GM21825 (cell line): Measurements from ENCODE around the gene FOXRED2.
"Not testable (repeated sequence)": the region's sequence is repeated elsewhere in the genome, so short reads cannot be mapped to it uniquely, and the experiment has no call there.

ENCODE experiments used
- ATAC-seq: cut with Tn5 transposase; IDR thresholded peaks from one replicate; pipeline ENCODE4 v1.9.1; 2021; ENCODE audit warnings: mild to moderate bottlenecking, moderate library complexity; ENCODE audit not compliant: unreplicated experiment

Gene FOXRED2

DNA sequence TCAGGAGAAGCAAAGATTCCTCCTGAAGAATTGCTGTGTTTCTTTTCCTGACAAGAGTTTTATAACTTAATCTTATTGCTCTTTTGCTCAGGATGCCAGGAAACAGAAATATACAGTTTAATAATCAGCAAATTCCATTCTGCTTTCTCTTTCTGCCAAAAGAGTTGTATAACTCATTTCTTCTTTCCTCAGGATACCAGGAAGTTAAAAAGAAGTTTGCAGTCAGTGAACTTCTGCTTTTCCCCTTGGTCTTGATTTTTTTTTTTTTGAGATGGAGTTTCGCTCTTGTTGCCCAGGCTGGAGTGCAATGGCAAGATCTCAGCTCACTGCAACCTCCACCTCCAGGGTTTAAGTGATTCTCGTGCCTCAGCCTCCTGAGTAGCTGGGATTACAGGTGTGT is 13.1 kb upstream of the FOXRED2 start:
- ATAC-seq, result not testable (repeated sequence)

DNA sequence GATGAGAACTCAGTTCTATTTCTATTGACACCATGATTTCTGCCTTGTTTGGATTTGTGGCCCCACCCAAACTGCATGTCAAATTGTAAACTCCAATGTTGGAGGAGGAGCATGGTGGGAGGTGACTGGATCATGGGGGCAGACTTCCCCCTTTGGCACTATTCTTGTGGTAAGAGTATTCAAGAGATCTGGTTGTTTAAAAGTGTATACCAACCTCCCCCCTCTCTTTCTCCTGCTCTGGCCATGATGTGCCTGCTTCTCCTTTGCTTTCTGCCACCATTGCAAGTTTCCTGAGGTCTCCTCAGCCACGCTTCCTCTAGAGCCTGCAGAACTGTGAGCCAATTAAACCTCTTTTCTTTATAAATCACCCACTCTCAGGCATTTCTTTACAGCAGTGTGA is 7.9 kb upstream of the FOXRED2 start:
- no peak for ATAC-seq

DNA sequence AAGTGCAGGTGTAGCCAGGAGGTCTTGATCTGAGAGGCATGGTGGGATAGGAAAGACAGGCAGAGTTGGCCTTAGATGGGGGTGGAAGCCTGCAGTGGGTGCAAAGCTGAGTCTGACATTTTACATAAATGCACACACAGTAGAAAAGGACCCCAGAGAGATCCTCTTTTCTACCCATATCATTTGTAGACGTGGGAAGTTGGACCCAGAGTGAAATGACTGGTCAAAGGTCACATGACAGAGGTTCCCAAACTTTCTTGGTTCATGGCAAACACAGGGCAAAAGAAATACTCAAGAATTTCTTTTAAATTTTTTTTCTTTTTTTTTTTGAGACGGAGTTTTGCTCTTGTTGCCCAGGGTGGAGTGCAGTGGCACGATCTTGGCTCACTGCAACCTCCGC is 6.2 kb upstream of the FOXRED2 start:
- ATAC-seq, result no peak

DNA sequence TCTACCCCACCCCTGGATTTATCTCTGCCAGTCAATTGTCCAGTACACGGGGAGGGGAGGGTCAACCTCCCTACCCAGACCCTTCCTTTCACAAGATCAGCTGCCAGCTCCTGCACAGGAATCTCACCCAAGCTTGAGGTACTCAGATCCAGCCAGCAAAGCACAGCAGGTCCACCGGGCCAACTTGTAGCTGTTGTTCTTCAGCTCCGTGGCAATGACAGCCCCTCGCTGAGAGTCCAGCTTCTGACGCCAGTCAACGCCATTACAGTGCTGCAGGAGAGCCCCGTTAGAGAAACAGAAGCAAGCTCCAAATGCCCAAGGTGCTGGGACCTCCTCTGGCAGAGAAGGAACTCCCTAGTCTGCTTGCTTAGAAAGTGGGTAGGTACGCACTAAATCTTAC is 5.5 kb upstream of the FOXRED2 start:
- no peak for ATAC-seq

DNA sequence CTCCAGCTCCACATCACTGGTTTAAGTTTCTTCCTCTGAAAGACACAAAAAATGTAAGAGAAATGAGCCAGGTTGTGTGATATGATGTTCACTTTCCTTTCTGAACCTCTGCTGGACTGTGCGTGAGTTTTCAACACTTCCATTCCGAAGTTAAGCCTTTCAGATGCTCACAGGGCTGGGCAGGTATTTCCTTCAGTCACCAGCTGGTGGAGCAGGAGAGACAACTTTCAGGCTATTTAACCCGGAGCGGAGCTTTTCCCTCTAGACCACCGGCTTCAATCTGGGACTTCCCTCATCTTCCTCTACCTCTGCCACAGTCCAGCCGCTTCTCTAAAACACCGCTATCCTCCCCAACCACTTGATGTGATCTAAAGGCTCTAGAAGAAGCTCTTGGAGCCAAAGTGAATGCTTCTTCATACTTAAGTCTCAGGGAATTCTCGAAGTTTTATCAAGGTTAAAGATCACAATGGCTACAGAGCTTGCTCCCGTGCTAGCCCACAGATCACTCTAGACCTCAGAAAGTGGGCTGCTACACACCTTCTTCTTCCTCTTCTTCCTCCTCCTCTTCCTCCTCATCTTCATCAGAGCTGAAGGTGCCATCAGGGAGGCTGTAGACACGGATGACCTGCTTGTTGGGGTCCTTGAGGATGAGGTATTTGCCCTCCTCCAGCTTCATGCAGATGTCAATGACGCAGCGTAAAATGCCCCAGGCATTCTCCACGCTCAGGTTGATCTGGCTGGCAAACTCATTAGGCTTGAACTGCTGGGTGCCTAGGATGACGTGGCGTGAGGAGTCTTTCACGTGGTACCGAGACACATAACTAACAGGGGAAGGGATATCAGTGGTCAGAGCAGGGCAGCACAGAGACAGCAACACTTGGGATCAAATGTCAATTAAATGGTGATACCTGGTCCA is 4.4 kb upstream of the FOXRED2 start:
- no peak for ATAC-seq

DNA sequence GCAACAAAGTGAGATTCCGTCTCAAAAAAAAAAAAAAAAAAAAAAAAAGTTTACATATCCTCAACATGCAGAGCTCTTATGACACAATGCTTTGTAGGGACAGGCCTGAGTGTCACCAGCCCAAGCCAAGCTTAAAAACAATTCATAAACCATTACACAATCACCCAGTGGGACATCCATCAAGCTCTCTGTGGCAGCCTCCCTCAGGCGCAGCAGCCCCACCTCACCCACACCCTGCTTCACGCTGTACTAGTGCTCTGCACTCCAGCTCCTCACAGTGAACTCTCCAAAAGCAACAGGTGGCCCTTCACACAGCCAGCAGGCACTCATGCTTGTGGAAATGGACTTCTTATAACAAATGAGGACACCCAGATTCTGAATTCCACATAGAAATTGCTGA is 3.5 kb upstream of the FOXRED2 start:
- no peak for ATAC-seq

DNA sequence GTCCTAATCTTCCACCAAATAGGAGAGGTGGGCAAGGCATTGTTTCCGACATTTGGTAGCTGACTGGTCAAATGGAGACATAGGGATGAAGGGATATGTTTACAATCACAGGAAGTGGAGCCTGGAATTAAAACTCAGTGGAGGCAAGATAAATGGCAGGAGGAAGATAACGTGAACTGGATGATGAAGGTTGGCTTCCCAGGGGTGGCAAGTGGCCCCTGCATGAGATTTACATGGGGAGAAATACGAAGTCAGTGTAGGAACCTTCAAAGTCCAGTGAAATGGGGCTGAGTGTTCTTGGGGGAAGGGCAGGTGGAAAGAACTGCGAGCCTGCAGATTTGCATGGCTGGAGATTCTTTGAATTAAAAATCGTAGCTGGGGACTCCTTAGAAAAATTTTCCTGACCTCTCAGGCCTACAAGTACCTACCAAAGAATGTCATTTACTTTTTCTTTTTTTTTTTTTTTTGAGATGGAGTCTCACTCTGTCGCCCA is 724 bp upstream of the FOXRED2 start:
- ATAC-seq, result no peak

DNA sequence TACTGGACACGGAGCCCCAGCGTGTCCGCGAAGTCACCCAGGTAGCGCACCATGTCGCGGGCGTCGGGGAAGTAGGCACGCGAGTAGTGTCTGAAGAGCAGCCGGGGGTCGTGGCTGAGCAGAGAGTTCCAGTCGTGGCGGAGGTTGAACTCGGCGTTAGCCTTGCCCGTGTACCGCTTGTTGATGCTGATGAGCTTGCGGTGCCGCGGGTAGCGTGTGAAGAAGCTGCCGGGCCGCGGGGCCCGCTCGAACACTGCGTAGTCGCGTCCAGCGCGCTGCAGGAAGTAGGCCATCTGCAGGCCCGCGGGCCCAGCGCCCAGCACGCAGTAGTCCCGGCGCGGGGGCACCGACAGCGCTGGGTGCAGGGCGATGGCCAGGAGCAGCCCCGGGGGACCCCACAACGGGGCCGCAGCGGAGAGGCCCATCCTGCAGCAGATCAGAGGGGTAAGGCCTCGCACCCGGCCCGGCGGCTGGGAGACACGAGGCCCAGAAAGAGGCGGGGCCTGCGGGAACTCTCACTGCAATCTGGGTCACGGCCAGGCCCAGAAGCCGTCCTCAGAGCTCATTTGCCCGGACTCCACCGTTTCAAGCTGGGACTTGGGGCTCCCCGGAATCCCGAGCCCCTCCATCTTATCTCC is 723 bp downstream of the FOXRED2 start:
- ATAC-seq, result no peak

DNA sequence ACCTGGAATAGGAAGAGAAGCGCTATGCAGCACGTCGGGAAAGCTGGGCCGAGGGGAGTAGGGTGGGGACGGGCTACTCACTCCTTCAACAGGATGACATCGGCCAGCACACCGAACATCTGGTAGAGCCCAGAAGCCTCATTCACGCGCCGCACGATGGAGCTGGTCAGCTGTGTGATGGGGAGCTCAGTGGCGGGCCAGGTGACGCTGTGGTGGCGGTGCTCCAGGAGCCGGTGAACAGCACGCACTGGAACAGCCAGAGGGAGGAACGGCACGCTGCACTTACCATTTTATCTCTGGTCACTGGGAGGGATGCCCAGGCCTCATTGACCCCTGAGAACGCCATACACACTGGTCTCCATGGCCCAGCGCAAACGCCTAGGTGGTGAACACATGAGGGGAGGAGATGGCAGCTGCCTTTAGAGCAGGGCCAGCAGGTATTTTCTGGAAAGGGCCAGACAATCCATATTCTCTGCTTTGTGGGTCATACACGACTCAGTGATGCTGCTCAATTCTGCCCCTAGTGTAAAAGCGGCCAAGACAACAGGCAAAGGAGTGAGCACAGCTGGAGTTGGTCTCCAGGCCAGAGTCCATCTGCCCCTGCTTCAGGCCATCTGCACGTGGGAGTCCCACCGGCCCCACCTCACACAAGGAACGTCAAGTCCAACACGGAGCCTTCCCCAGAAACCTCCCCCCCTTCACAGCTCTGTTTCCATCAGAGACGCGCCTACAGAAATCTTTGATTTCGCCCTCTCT is 8.8 kb downstream of the FOXRED2 start:
- ATAC-seq, result no peak

DNA sequence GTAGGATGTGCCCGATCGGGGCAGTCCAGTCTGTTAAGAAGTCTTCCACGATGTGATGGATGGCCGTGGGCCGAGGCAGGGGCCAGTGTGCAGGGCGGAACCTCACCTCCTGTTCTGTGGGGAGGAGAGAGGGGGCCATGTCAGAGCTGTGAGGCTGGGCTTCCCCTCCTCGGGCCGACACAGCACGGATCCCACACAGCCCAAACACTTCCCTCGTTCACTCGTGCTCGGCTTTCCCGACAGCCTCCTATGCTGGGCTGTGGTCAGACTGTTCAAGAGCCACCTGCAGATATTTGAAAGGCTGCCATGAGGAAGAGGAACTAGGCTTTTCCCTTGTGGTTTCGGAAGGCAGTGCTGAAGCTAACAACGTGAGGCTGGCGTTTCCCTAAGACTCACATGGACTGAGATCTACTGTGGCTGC is 13.1 kb downstream of the FOXRED2 start:
- peak; percentile 65 for ATAC-seq

DNA sequence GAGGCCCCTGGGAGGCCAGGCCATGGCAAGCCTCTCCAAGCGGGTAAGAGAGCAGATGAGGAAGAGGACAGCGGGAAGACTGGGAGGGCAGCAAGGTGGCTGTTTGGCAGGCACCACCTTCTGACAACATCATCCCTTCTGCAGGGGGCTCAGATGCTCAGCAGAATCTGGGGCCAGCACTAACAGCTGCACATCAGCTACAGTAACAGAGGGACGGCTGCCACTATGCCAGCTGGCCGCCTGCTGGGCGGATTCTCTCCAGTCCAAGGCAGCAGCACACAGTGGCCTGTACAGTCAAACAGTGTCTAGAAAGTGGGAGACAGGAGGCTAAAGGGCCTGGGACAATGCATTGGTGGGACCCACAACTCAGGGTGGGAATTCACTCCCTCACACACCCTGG is 14.7 kb downstream of the FOXRED2 start:
- ATAC-seq, result no peak

DNA sequence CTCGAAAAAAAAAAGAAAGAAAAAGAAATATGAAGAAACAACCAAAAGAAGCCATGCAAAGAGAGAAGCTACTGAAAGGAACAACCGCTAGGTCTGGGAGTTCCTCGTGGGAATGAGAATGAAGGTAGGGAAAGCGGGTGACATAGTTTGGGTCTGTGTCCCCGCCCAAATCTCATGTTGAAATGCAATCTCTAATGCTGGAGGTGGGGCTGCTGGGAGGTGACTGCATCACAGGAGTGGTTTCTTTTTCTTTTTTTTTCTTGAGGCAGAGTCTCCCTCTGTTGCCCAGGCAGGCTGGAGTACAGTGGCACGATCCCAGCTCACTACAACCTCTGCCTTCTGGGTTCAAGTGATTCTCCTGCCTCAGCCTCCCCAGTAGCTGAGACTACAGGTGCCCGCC is 15.7 kb downstream of the FOXRED2 start:
- ATAC-seq, result no peak

DNA sequence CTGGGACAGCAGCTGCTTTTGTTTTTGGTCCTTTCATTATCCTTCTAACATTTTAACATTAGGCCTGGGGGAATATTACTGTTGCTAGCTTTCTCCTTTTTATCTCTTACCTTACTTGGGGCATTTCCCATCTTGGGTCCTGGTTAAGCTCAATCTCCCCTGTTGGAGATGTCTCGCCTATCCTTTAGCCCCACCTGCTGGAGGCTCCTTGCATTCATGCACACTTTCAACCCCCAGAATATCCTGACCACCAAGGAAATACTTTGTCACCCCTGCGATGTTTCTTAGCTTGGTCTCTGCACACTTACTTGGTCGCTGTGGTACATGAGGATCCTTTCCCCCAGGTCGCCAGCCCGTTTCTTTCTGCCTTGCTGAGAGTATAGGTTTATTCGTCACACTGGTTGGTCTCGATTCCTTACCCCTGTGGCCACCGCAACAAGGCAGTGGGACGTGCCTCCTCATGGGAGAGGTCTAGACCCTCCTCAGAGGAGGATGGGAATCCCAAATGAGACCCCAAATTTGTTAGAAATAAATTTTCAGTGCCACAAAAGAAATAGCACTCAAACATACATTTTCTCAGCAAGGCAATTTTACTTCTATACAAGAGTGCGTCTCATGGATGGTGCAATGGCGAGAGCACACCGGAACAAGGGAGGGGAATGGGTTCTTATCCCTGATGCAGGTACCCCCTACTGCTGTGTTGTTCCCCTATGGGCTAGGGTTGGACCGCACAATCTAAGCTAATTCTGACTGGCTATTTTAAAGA is 20.0 kb downstream of the FOXRED2 start:
- ATAC-seq, result no peak

DNA sequence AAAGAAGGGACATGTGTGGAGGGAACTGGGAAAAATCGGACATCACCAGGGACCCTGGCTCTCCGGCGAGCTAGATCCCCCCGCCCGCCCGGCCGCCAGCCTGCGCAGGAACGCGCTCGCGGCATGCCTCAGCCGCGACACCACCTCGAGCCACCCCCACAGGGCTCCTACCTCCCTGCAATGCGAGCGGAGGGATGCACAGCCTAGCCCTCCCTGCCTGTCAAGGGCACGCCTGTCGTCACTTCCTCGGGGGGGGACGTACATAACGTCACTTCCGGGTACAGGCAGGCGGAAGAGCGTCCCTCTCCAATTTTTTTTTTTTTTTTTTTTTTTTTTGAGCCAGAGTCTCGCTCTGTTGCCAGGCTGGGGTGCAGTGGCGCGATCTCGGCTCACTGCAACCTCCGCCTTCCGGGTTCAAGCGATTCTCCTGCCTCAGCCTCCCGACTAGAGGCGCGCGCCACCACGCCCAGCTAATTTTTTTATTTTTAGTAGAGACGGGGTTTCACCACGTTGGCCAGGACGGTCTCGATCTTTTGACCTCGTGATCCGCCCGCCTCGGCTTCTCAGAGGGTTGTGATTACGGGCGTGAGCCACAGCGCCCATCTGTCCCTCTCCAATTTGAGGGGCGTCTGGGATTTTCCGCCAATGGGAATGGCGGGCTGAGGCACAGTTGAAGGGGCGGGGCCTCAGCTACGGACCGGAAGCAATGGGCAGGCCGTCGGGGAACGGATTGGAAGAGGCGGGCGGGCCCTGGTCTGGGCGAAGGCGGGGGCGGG is 25.3 kb downstream of the FOXRED2 start, which contains the start of gene TXN2:
Gene TXN2, minus strand, starts transcription at position 248 of the 776 bp plus-strand sequence. CDS start 803 bp downstream, outside the sequence.
- peak; percentile 82 for ATAC-seq

DNA sequence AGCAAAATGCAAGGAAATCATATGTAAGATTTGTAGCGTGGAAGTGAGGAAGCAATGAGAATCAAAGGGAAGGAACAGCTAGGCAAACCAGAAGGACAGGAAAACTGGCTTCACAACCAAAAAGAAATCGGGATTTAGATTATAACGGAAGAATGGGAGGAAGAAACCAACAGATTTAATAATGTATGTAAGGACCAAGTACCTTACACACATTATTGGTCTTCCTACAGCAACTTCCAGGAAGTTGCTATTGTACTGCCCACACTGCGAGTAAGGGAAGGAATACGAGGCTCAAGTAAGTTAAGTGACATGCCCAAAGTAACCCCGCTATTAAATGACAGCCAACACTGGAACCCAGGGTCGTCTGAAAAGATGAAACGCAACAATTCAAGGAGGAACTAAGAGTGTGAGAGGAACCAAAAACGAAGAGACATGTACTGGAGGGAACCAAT is 25.9 kb downstream of the FOXRED2 start:
- peak; percentile 3 for ATAC-seq

DNA sequence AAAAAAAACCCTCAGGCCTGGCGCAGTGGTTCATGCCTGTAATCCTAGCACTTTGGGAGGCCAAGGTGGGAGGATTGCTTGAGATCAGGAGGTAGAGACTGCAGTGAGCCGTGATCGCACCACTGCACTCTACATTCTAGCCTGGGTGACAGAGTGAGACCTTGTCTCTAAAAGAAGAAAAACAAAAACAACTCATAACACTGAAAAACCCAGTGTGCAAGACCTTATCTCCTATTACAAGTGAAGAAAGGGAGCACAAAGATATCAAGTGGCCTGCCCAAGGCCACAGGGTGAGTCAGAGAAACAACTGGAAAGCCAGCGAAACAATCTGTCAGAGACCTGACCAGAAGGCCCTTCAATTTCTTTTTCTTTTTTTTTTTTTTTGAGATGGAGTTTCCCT is 27.9 kb downstream of the FOXRED2 start:
- no peak for ATAC-seq

DNA sequence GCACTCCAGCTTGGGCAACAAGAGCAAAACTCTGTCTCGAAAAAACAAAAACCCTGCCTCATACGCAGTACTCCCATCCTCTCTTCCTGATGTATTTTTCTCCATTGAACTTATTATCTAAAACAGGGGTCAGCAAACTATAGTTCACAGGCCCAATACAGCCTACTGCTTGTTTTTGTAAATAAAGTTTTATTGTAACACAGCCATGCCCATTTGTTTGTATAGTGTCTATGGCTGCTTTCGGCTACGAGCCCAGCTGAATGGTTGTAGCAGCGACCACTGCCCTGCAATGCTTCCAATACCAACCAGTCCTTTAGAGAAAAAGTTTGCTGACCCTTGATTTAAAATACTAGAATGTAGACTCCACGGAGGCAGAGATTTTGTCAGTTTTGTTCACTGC is 31.5 kb downstream of the FOXRED2 start:
- no peak for ATAC-seq

DNA sequence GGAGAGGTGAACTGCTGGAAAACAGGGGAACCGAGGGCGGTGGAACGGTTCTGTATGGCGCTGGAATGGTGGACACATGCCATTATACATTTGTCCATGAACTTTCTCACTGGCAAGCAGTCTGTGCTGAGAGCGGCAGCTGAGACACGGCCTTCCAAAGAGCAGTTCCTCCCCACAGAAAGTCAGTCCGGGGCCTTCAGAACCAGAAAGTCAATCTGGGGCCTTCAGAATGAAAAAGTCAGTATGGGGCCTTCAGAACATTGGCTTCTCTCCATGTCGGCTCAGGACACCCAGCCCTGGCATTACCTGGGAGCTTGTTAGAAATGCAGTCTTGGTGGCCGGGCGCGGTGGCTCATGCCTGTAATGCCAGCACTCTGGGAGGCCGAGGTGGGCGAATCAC is 34.2 kb downstream of the FOXRED2 start:
- no peak for ATAC-seq

DNA sequence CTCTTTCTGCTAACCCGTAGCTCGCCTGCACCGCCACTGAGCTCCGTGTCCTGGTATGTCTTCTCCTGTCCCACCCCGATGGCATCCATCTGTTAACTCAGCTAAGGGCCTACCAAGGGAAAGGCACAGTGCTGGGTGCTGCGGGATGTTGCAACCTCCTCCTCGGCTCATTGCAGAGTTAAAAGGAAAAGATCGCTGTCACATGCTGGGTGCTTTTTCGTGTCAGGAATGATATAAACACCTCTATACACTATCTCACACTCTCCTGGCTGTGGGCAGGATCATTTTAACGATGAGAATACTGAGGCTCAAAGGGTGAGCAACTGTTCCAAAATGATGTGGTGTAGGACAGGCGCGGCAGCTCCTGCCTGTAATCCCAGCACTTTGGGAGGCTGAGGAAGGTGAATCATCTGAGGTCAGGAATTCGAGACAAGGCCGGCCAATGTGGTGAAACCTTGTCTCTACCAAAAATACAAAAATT is 35.5 kb downstream of the FOXRED2 start:
- no peak for ATAC-seq

DNA sequence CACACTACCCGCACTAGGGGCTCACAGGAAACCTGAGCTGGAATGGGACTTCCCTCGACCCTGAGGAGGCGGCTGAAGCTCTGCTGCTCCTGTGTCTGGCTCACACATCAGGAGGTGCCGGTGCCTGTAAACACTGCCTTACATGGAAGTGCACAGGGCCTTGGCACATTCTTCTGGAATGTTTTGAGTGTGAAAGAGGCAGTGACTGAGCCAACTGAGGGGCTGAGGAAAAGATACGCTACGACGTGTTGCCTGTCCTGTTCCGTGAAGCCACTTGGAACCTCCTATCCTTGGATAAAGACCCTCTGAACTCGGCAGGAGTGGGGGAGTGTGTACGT is 35.9 kb downstream of the FOXRED2 start:
- ATAC-seq, result no peak
